OCI-LY3 (cell line): ENCODE data around the gene RASSF7.

Experiments
- CTCF ChIP-seq: fragments of 200-600, 300-600 bp; sonication (generic); IDR thresholded peaks from 2 replicates; pipeline ENCODE4 v1.5.1; 2014; ENCODE audit warnings: antibody characterized with exemption, low read length, low read depth
- EZH2phosphoT487 ChIP-seq: fragments of 200-600 bp; shearing (Covaris generic); IDR thresholded peaks from 2 replicates; pipeline ENCODE4 v1.6.1; 2018; ENCODE audit warnings: antibody characterized with exemption, mixed run types, low read depth

DNA sequence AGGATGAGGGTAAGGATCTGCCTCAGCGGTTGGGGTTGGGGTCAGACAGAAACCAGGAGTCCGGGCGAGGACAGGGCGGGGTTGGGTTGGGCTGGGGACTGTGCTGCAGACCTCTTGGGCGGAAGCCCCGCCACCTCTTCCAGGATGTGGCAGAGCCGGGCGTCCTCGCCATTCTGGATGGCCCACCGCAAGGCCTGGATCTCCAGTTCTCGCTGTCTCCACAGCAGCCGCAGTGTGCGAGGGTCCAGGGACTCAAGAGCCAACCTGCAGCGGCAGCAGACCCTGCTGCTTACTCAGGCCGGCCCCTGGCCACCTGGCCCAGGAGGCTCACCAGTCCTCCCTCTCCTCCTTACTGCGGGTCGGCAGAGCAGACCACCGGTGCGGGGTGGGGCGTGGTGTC, 2.3 kb upstream of the RASSF7 start:
- TF ChIP-seq CTCF (no peak), EZH2phosphoT487 (no peak)
